Keratinocyte (primary cell): Measurements from ENCODE around the gene MAPRE3. TPM values are rescaled to one million over a fixed set of nuclear protein-coding genes. Genes with fewer than 3 reads are reported as not detected.

ENCODE experiments used
- DNase-seq: peaks from one replicate; pipeline ENCODE4 v3.0.0-alpha.2; 2011; ENCODE audit warnings: low read depth, missing footprints, low spot score
- FAIRE-seq: peaks from 2 replicates; lab custom pipeline; 2011; peaks lifted over from hg19 to GRCh38; lab: Jason Lieb, UNC
- H2AFZ ChIP-seq: 2 replicates; pipeline ENCODE4 v1.6.0; 2012; ENCODE audit warnings: low read length, control low read depth, inconsistent platforms; ENCODE audit not compliant: control insufficient read depth
- H3K27ac ChIP-seq: 2 replicates; pipeline ENCODE4 v1.5.1; 2011; ENCODE audit warnings: low read length; ENCODE audit not compliant: control insufficient read depth, insufficient read depth
- H3K27me3 ChIP-seq: 3 replicates; pipeline ENCODE4 v1.6.0; 2011; ENCODE audit warnings: low read length; ENCODE audit not compliant: control insufficient read depth, insufficient read depth; ENCODE audit errors: extremely low read depth
- H3K36me3 ChIP-seq, 2 experiments: 2 replicates in 1 of 2; 3 replicates in 1 of 2; pipeline ENCODE4 v1.5.1; 2011; ENCODE audit warnings: low read length in 2 of 2, mild to moderate bottlenecking in 1 of 2; ENCODE audit not compliant: control insufficient read depth in 2 of 2, insufficient read depth in 2 of 2; ENCODE audit errors: extremely low read depth in 1 of 2
- H3K4me1 ChIP-seq: 3 replicates; pipeline ENCODE4 v1.5.1; 2011; ENCODE audit warnings: low read length; ENCODE audit not compliant: control insufficient read depth, insufficient read depth; ENCODE audit errors: extremely low read depth
- H3K4me2 ChIP-seq: 3 replicates; pipeline ENCODE4 v1.6.0; 2011; ENCODE audit warnings: low read depth, low read length; ENCODE audit not compliant: control insufficient read depth, insufficient read depth; ENCODE audit errors: extremely low read depth
- H3K4me3 ChIP-seq, 3 experiments: fragments of 200-600 bp in 1 of 3; sonication (generic) in 1 of 3; 2 replicates in 2 of 3; 3 replicates in 1 of 3; pipeline ENCODE4 v1.5.1; 2011 to 2016; ENCODE audit warnings: low read length in 3 of 3, mild to moderate bottlenecking in 3 of 3, control low read depth in 2 of 3, inconsistent platforms in 1 of 3, low read depth in 1 of 3, mixed read lengths in 1 of 3, mixed run types in 1 of 3, moderate library complexity in 1 of 3; ENCODE audit not compliant: control insufficient read depth in 2 of 3, insufficient read depth in 2 of 3; ENCODE audit errors: extremely low read depth in 1 of 3
- H3K79me2 ChIP-seq: 2 replicates; pipeline ENCODE4 v1.6.0; 2012; ENCODE audit warnings: low read length; ENCODE audit not compliant: control insufficient read depth, insufficient read depth
- H3K9ac ChIP-seq: 3 replicates; pipeline ENCODE4 v1.6.0; 2011; ENCODE audit warnings: low read length; ENCODE audit not compliant: control insufficient read depth, insufficient read depth; ENCODE audit errors: extremely low read depth
- H3K9me1 ChIP-seq: 3 replicates; pipeline ENCODE4 v1.6.0; 2011; ENCODE audit warnings: low read length; ENCODE audit not compliant: control insufficient read depth, insufficient read depth; ENCODE audit errors: extremely low read depth
- H3K9me3 ChIP-seq: 2 replicates; pipeline ENCODE4 v1.5.1; 2012; ENCODE audit warnings: low read depth, low read length; ENCODE audit not compliant: control insufficient read depth
- H4K20me1 ChIP-seq: 3 replicates; pipeline ENCODE4 v1.6.0; 2011; ENCODE audit warnings: low read length; ENCODE audit not compliant: control insufficient read depth, insufficient read depth; ENCODE audit errors: extremely low read depth
- EZH2 ChIP-seq: IDR thresholded peaks from one replicate; pipeline ENCODE4 v1.6.1; 2012; ENCODE audit warnings: inconsistent platforms, mild to moderate bottlenecking, low read length, moderate library complexity
- dilution Hi-C: fragments of 300-500 bp; cut with MboI; formaldehyde crosslinking; loops from one replicate; pipeline ENCODE4 v1.7.0; 2020; ENCODE audit warnings: low sequenced_read_pairs; ENCODE audit not compliant: extremely low pct_ligation_motif_present
- polyA plus RNA-seq, 5 experiments: library from polyadenylated mRNA; depleted of rRNA in 3 of 5; stranded (reverse) in 3 of 5; stranded (forward) in 1 of 5; unstranded in 1 of 5; fragments of >200 nt; gene quantifications; 1 replicate in 1 of 5; 2 replicates in 3 of 5; 3 replicates in 1 of 5; pipeline versions ENCODE4 v1.2.1 to v1.2.3, GENCODE V29; 2011 to 2012; ENCODE audit warnings: missing spikeins in 2 of 5, low read depth in 1 of 5, low replicate concordance in 1 of 5
- TF ChIP-seq, protein P1 (sequence below), 3 experiments: IDR thresholded peaks in 1 of 3; conservative IDR thresholded peaks in 1 of 3; optimal IDR thresholded peaks in 1 of 3; 2 replicates in 2 of 3; 3 replicates in 1 of 3; pipeline versions ENCODE3 to v1.5.1; 2011; ENCODE audit warnings: low read length in 3 of 3, mild to moderate bottlenecking in 3 of 3, moderate library complexity in 2 of 3, control low read depth in 1 of 3, inconsistent platforms in 1 of 3; ENCODE audit not compliant: insufficient read depth in 2 of 3; ENCODE audit errors: extremely low read depth in 1 of 3

MAPRE3 gene
- polyA plus RNA-seq, 1 donor (not counting 4 experiments of a cell fraction or from before 2014, with no cell fraction given), result 12.6 TPM

DNA sequence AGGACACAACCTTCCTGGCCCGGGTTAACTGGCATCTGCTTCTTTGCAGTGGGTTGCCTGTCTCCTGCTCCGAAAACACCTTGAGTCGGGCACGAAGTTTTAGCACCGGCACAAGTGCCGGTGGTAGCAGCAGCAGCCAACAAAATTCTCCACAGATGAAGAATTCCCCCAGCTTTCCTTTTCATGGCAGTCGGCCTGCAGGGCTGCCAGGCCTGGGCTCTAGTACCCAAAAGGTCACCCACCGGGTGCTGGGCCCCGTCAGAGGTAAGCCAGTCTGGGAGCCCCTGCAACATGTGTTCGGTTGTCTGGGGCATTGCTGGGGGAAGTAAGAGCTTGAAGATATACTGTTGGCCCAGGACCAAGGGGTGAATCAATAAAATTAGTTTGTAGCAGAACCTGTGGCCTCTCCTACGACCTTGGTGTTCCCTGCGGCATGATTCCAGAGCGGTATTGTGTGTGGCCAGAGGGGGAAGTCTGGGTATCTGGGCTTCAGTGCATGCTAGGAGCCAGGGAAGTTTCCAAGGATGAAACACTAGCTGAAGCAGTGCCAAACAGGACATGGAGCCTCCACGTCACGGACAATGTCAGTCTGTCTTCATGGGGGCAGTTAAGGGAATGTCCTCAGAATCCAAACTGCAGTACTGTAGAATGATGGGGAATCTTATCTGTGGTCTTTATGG is 88.8 kb downstream of the MAPRE3 start:
- Histone ChIP-seq H3K4me1 (no peaks in the 10 kb centered on the region), H3K36me3 (peaks cover 16 to 19% of the 10 kb centered on the region in 2 experiments), H2AFZ (no peak overlapping the region), H3K9me3 (no peaks in the 10 kb centered on the region), H3K4me2 (no peak overlapping the region), H3K4me3 (no peak overlapping the region), H3K27me3 (no peaks in the 10 kb centered on the region), H3K9me1 (no peaks in the 10 kb centered on the region), H3K9ac (no peak overlapping the region), H3K27ac (no peak overlapping the region), H3K79me2 (no peaks in the 10 kb centered on the region), H4K20me1 (no peaks in the 10 kb centered on the region)
- TF ChIP-seq, protein P1, sequence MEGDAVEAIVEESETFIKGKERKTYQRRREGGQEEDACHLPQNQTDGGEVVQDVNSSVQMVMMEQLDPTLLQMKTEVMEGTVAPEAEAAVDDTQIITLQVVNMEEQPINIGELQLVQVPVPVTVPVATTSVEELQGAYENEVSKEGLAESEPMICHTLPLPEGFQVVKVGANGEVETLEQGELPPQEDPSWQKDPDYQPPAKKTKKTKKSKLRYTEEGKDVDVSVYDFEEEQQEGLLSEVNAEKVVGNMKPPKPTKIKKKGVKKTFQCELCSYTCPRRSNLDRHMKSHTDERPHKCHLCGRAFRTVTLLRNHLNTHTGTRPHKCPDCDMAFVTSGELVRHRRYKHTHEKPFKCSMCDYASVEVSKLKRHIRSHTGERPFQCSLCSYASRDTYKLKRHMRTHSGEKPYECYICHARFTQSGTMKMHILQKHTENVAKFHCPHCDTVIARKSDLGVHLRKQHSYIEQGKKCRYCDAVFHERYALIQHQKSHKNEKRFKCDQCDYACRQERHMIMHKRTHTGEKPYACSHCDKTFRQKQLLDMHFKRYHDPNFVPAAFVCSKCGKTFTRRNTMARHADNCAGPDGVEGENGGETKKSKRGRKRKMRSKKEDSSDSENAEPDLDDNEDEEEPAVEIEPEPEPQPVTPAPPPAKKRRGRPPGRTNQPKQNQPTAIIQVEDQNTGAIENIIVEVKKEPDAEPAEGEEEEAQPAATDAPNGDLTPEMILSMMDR (optimal IDR thresholded peaks at IDR 0.05 in 1 of 3, IDR thresholded peaks at IDR 0.05 in 1 of 3, conservative IDR thresholded peaks at IDR 0.05 in 1 of 3; ENCODE audit: extremely low read depth in 1 of 3, insufficient read depth in 2 of 3, low read length in 3 of 3), result no peak
- TF ChIP-seq EZH2, result no peak
- dilution Hi-C loops, result no loop called here
- DNase-seq (no peak), FAIRE-seq (no peak)

GRCh38 chr2:27060323-27060722 is 89.9 kb downstream of the MAPRE3 start:
- no peak for FAIRE-seq
- H3K9me1 ChIP-seq, result no peaks in the 10 kb centered on the region
- H3K79me2 ChIP-seq, result no peaks in the 10 kb centered on the region
- TF ChIP-seq, protein P1 (optimal IDR thresholded peaks at IDR 0.05 in 1 of 3, IDR thresholded peaks at IDR 0.05 in 1 of 3, conservative IDR thresholded peaks at IDR 0.05 in 1 of 3; ENCODE audit: extremely low read depth in 1 of 3, insufficient read depth in 2 of 3, low read length in 3 of 3), result no peak
- no peak for TF ChIP-seq EZH2
- no peak overlapping the region for H2AFZ ChIP-seq
- no peak overlapping the region for H3K4me2 ChIP-seq
- no peaks in the 10 kb centered on the region for H3K9me3 ChIP-seq
- dilution Hi-C loops, result no loop called here
- peaks cover 13 to 16% of the 10 kb centered on the region in 2 experiments for H3K36me3 ChIP-seq
- H3K4me3 ChIP-seq, result no peak overlapping the region
- no peak for DNase-seq
- no peaks in the 10 kb centered on the region for H3K4me1 ChIP-seq
- no peak overlapping the region for H3K27ac ChIP-seq
- H3K9ac ChIP-seq, result no peak overlapping the region
- no peaks in the 10 kb centered on the region for H3K27me3 ChIP-seq
- no peaks in the 10 kb centered on the region for H4K20me1 ChIP-seq
